Neural progenitor cell (in vitro differentiated cells): Measurements from ENCODE around the gene TSPOAP1. TPM values are rescaled to one million over a fixed set of nuclear protein-coding genes. Genes with fewer than 3 reads are reported as not detected.

Experiments
- DNase-seq: peaks from one replicate; pipeline ENCODE4 v3.0.0-alpha.2; 2016; ENCODE audit warnings: low spot score
- H2AFZ ChIP-seq: fragments of 200-600 bp; sonication (generic); replicated peaks from 2 replicates; pipeline ENCODE4 v1.6.1; 2016; ENCODE audit warnings: antibody characterized with exemption
- H3F3A ChIP-seq: fragments of 200-600 bp; sonication (generic); 2 replicates; pipeline ENCODE4 v1.6.1; 2016; ENCODE audit warnings: antibody characterized with exemption, low read depth
- H3K27ac ChIP-seq: fragments of 200-600 bp; sonication (generic); 2 replicates; pipeline ENCODE4 v1.5.1; 2016; ENCODE audit warnings: mild to moderate bottlenecking
- H3K27me3 ChIP-seq: fragments of 200-600 bp; sonication (generic); 2 replicates; pipeline ENCODE4 v1.6.1; 2016; ENCODE audit warnings: mild to moderate bottlenecking, moderate library complexity
- H3K36me3 ChIP-seq: fragments of 200-600 bp; sonication (generic); 2 replicates; pipeline ENCODE4 v1.5.1; 2016
- H3K4me1 ChIP-seq: fragments of 200-600 bp; sonication (generic); 2 replicates; pipeline ENCODE4 v1.6.1; 2016; ENCODE audit warnings: mixed run types
- H3K4me2 ChIP-seq: fragments of 200-600 bp; sonication (generic); 2 replicates; pipeline ENCODE4 v1.6.1; 2016
- H3K4me3 ChIP-seq: fragments of 200-600 bp; sonication (generic); 2 replicates; pipeline ENCODE4 v1.5.1; 2016
- H3K79me2 ChIP-seq: fragments of 200-600 bp; sonication (generic); 2 replicates; pipeline ENCODE4 v1.6.1; 2016; ENCODE audit warnings: low read depth
- H3K9ac ChIP-seq: fragments of 200-600 bp; sonication (generic); 2 replicates; pipeline ENCODE4 v1.6.1; 2016
- H3K9me3 ChIP-seq: fragments of 200-600 bp; sonication (generic); 2 replicates; pipeline ENCODE4 v1.5.1; 2016; ENCODE audit warnings: low read depth
- H4K20me1 ChIP-seq: fragments of 200-600 bp; sonication (generic); 2 replicates; pipeline ENCODE4 v1.6.1; 2016; ENCODE audit warnings: low read depth
- H3K27ac Mint-ChIP-seq: 3 replicates; pipeline ENCODE4 v1.8.0; 2021; ENCODE audit warnings: mixed read lengths
- H3K27me3 Mint-ChIP-seq: 2 replicates; pipeline ENCODE4 v1.8.0; 2022; ENCODE audit warnings: low read depth, mild to moderate bottlenecking, inconsistent platforms, moderate library complexity, mixed read lengths; ENCODE audit not compliant: insufficient read depth
- H3K36me3 Mint-ChIP-seq: 3 replicates; pipeline ENCODE4 v1.8.0; 2021; ENCODE audit warnings: mixed read lengths
- H3K4me1 Mint-ChIP-seq: 3 replicates; pipeline ENCODE4 v1.8.0; 2021; ENCODE audit warnings: mixed read lengths
- H3K4me3 Mint-ChIP-seq: 3 replicates; pipeline ENCODE4 v1.8.0; 2021; ENCODE audit warnings: mild to moderate bottlenecking, moderate library complexity, mixed read lengths
- H3K9me3 Mint-ChIP-seq: 3 replicates; pipeline ENCODE4 v1.8.0; 2020; ENCODE audit warnings: mixed read lengths
- EZH2 ChIP-seq: fragments of 200-600 bp; sonication (generic); IDR thresholded peaks from 2 replicates; pipeline ENCODE4 v1.6.1; 2017; ENCODE audit warnings: antibody characterized with exemption, mild to moderate bottlenecking, moderate library complexity
- EZH2phosphoT487 ChIP-seq: fragments of 200-600 bp; sonication (generic); IDR thresholded peaks from 2 replicates; pipeline ENCODE4 v1.6.1; 2017; ENCODE audit warnings: antibody characterized with exemption
- total RNA-seq: library from RNA; depleted of rRNA; stranded (reverse); fragments of >200 nt; gene quantifications from 2 replicates; pipeline ENCODE4 v1.2.3, GENCODE V29; 2015; ENCODE audit warnings: low replicate concordance
- TF ChIP-seq, protein P1 (sequence below): fragments of 200-600 bp; sonication (generic); IDR thresholded peaks from 2 replicates; pipeline ENCODE4 v1.5.1; 2017; ENCODE audit warnings: antibody characterized with exemption, mild to moderate bottlenecking

Gene TSPOAP1
- total RNA-seq, 1 donor from 2014 or later = 13.8 TPM

GRCh38 chr17:58311429-58311894, 17.1 kb downstream of the TSPOAP1 start:
- DNase-seq = no peak
- Histone ChIP-seq H3K9ac (no peak overlapping the region), H3K27ac (no peak overlapping the region), H3K27me3 (no peaks in the 10 kb centered on the region), H2AFZ (no peak overlapping the region), H3K4me3 (no peak overlapping the region), H3K79me2 (no peaks in the 10 kb centered on the region), H3K4me1 (no peaks in the 10 kb centered on the region), H3K4me2 (no peak overlapping the region), H3K9me3 (no peaks in the 10 kb centered on the region), H3K36me3 (no peaks in the 10 kb centered on the region), H4K20me1 (no peaks in the 10 kb centered on the region), H3F3A (no peaks in the 10 kb centered on the region)
- Mint-ChIP-seq H3K36me3 (peaks cover 5% of the 10 kb centered on the region), H3K27me3 (peaks cover 26% of the 10 kb centered on the region), H3K27ac (no peak overlapping the region), H3K9me3 (no peaks in the 10 kb centered on the region), H3K4me3 (no peak overlapping the region), H3K4me1 (peaks cover 42% of the 10 kb centered on the region)
- TF ChIP-seq EZH2 = no peak
- TF ChIP-seq, protein P1, sequence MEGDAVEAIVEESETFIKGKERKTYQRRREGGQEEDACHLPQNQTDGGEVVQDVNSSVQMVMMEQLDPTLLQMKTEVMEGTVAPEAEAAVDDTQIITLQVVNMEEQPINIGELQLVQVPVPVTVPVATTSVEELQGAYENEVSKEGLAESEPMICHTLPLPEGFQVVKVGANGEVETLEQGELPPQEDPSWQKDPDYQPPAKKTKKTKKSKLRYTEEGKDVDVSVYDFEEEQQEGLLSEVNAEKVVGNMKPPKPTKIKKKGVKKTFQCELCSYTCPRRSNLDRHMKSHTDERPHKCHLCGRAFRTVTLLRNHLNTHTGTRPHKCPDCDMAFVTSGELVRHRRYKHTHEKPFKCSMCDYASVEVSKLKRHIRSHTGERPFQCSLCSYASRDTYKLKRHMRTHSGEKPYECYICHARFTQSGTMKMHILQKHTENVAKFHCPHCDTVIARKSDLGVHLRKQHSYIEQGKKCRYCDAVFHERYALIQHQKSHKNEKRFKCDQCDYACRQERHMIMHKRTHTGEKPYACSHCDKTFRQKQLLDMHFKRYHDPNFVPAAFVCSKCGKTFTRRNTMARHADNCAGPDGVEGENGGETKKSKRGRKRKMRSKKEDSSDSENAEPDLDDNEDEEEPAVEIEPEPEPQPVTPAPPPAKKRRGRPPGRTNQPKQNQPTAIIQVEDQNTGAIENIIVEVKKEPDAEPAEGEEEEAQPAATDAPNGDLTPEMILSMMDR = no peak
- TF ChIP-seq EZH2phosphoT487 = no peak

- H3K4me3 Mint-ChIP-seq = no peak overlapping the region
- no peak for DNase-seq
Observed at GRCh38 chr17:58310511-58311428, 17.8 kb downstream of the TSPOAP1 start.

GRCh38 chr17:58309918-58310259, 18.7 kb downstream of the TSPOAP1 start:
- Histone ChIP-seq H3K4me3 (no peak overlapping the region), H3K79me2 (no peaks in the 10 kb centered on the region), H3K27me3 (no peaks in the 10 kb centered on the region), H4K20me1 (no peaks in the 10 kb centered on the region), H3K4me2 (no peak overlapping the region), H3F3A (no peaks in the 10 kb centered on the region), H3K27ac (no peak overlapping the region), H3K9me3 (no peaks in the 10 kb centered on the region), H3K4me1 (no peaks in the 10 kb centered on the region), H3K9ac (no peak overlapping the region), H2AFZ (no peak overlapping the region), H3K36me3 (no peaks in the 10 kb centered on the region)
- Mint-ChIP-seq H3K27me3 (peaks cover 19% of the 10 kb centered on the region), H3K36me3 (peaks cover 2% of the 10 kb centered on the region), H3K4me3 (no peak overlapping the region), H3K4me1 (peaks cover 35% of the 10 kb centered on the region), H3K9me3 (no peaks in the 10 kb centered on the region), H3K27ac (peak overlapping the region; percentile 68)
- TF ChIP-seq, protein P1 = no peak
- TF ChIP-seq EZH2phosphoT487 (no peak), EZH2 (no peak)
- DNase-seq = no peak

More at GRCh38 chr17:58310511-58311428, 17.8 kb downstream of the TSPOAP1 start:
- Histone ChIP-seq H3K9me3 (no peaks in the 10 kb centered on the region), H3K4me1 (no peaks in the 10 kb centered on the region), H3K36me3 (no peaks in the 10 kb centered on the region), H3K4me2 (no peak overlapping the region), H3K27ac (no peak overlapping the region), H3K27me3 (no peaks in the 10 kb centered on the region), H3F3A (no peaks in the 10 kb centered on the region), H3K9ac (no peak overlapping the region), H2AFZ (no peak overlapping the region), H3K4me3 (no peak overlapping the region), H4K20me1 (no peaks in the 10 kb centered on the region), H3K79me2 (no peaks in the 10 kb centered on the region)
- TF ChIP-seq, protein P1 = no peak
- no peak for TF ChIP-seq EZH2phosphoT487
- TF ChIP-seq EZH2 = no peak
- Mint-ChIP-seq H3K27ac (no peak overlapping the region), H3K36me3 (peaks cover 5% of the 10 kb centered on the region), H3K27me3 (peaks cover 26% of the 10 kb centered on the region), H3K4me1 (peaks cover 42% of the 10 kb centered on the region), H3K9me3 (no peaks in the 10 kb centered on the region)
